ENCODE results near the gene TFRC. TPM values are rescaled to one million over a fixed set of nuclear protein-coding genes. Genes with fewer than 3 reads are reported as not detected.
"Not testable (repeated sequence)": the region's sequence is repeated elsewhere in the genome, so short reads cannot be mapped to it uniquely, and the experiment has no call there.

The TFRC gene
- total and polyA plus RNA-seq, 7 donors: 36.2 to 208 (median 64.9) TPM

DNA sequence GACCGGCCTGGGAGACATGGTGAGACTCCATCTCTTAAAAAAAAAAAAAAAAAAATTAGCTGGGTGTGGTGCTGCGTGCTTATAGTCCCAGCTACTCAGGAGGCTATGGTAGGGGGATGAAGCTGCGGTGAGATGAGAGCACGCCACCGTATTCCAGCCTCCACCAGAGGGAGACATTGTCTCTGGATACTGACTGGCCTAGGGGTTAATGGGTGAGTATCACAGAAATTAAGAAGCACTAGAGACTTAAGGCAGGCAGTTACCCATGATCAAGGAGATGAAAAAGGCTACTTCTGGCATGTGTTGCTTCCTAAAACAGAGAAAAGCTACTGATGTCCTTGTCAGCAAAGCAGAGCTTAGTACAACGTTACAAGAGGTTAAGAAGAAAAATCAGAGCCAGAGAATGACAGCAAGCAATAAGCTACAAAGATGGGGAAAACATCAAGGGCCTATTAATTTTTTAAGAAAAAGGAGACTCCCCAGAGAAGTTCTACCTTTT is 8.6 kb downstream of the TFRC start:
- H3K4me1 ChIP-seq: peaks cover 5% of the 10 kb centered on the region
- ATAC-seq (peak; percentile 88 to 96 (median 94)), DNase-seq (no peak)
- WGBS, 3 donors: 20 to 33% (median 28%) methylated on average over 6 of the region's 6 CpGs
- H3K27me3 ChIP-seq (ENCODE audit: insufficient read depth in 3 of 3, low read length in 2 of 3): no peaks in the 10 kb centered on the region
- no peaks in the 10 kb centered on the region for H3K9me3 ChIP-seq
- H3K27ac ChIP-seq: no peak overlapping the region
- H3K4me3 ChIP-seq: no peak overlapping the region
- TF ChIP-seq, protein P1, sequence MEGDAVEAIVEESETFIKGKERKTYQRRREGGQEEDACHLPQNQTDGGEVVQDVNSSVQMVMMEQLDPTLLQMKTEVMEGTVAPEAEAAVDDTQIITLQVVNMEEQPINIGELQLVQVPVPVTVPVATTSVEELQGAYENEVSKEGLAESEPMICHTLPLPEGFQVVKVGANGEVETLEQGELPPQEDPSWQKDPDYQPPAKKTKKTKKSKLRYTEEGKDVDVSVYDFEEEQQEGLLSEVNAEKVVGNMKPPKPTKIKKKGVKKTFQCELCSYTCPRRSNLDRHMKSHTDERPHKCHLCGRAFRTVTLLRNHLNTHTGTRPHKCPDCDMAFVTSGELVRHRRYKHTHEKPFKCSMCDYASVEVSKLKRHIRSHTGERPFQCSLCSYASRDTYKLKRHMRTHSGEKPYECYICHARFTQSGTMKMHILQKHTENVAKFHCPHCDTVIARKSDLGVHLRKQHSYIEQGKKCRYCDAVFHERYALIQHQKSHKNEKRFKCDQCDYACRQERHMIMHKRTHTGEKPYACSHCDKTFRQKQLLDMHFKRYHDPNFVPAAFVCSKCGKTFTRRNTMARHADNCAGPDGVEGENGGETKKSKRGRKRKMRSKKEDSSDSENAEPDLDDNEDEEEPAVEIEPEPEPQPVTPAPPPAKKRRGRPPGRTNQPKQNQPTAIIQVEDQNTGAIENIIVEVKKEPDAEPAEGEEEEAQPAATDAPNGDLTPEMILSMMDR (IDR thresholded peaks at IDR 0.05): peak; percentile 75
- intact Hi-C loops (cut with DNase I): loop anchor here (1.0 to 2.0 kb wide), 2 partner anchors 123 kb away; no protein-coding TSS in a partner anchor
- H3K36me3 ChIP-seq (ENCODE audit: insufficient read depth in 1 of 2, low read depth in 1 of 2): peaks cover 6 to 91% of the 10 kb centered on the region in 2 donors

DNA sequence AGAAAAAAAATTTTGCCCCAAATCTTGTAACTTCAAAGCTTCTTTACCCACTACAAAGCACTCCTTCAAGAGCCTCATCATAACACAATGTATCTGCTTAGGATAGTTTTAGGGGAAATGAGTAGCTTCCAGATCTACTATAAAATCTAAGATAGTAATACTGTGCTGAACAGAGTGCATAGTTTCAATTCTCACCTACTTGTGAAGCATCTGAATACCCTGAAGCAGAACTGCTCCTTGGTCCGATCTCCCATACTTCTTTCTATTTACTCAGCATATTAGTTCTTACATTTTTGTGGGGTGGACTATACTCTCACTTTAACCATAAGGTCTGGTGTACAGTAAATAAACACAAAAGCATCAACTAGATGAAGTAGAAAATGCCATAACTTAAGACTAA is 9.6 kb downstream of the TFRC start:
- Histone ChIP-seq H3K27ac (no peak overlapping the region), H3K4me1 (no peaks in the 10 kb centered on the region), H3K36me3 (ENCODE audit: insufficient read depth in 1 of 2, low read depth in 1 of 2) (peaks cover 10 to 98% of the 10 kb centered on the region in 2 donors), H3K27me3 (ENCODE audit: insufficient read depth in 3 of 3, low read length in 2 of 3) (no peaks in the 10 kb centered on the region), H3K4me3 (no peak overlapping the region), H3K9me3 (no peaks in the 10 kb centered on the region)
- intact Hi-C loops (cut with DNase I): loop anchor here in 1 of 2 donors (2.0 kb wide), 1 partner anchor 124 kb away; no protein-coding TSS in a partner anchor
- TF ChIP-seq, protein P1 (IDR thresholded peaks at IDR 0.05): no peak
- ATAC-seq: no peak
- 91 to 98% (median 93%) methylated on average over 1 of the region's 1 CpG for WGBS, 3 donors
- DNase-seq: no peak

DNA sequence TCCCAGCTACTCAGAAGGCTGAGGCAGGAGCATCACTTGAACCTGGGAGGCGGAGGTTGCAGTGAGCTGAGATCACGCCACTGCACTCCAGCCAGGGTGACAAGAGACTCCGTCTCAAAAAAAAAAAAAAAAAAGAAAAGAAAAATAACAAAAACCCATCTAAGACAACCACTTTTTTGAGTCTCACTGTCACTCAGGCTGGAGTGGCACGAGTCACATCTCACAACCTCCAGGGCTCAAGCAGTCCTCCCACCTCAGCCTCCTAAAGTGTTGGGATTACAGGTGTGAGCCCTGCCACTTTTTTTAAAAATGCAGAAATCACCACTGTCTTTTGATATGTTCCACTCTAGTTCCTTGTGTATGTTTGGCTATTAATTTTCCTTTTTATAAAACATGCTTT is 13.1 kb downstream of the TFRC start:
- not testable (repeated sequence) for H3K27ac ChIP-seq; H3K4me1 ChIP-seq; DNase-seq; H3K27me3 ChIP-seq (ENCODE audit: insufficient read depth in 3 of 3, low read length in 2 of 3); ATAC-seq; H3K9me3 ChIP-seq; H3K4me3 ChIP-seq
- 92 to 97% (median 92%) methylated on average over 4 of the region's 4 CpGs for WGBS, 3 donors
- peaks cover 18 to 100% of the 10 kb centered on the region in 2 donors for H3K36me3 ChIP-seq (ENCODE audit: insufficient read depth in 1 of 2, low read depth in 1 of 2)
- intact Hi-C loops (cut with DNase I): loop anchor here in 1 of 2 donors (10.0 kb wide), 1 partner anchor 394 kb away; no protein-coding TSS in a partner anchor

DNA sequence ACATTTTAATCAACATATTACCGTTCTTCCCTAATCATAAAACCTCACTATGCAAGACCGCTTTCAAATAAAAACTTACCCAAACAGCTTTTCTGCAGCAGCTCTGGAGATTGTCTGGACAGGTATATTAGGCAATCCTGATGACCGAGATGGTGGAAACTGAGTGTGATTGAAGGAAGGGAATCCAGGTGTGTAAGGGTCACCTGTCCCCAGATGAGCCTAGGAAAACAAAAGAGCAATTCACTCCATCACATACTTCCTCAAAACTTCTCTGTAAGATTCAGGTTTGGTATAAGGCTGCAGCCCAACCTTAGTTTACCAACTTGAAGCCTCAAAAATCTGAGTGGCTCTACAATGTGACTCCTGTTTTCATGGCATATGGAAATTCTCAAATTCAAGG is 14.5 kb downstream of the TFRC start:
- 90 to 95% (median 93%) methylated on average over 3 of the region's 3 CpGs for WGBS, 3 donors
- no peak for ATAC-seq

DNA sequence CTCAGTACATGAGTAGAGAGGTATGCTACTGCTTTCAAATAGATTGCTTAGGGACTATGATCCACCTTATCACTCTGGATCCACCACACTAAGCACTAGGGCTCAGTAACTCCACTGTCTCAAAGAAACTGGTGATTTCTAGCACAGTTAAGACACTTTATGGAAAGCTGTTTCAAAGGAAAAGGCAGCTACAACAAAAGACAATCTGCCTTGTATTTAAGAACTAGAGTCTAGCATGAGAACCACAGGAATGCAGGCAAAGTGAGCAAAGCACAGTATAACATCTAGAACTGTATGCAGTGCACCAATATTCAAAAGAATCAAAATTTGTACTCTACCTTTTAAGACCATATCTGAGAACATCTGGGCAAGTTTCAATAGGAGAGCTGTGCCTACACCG is 17.9 kb downstream of the TFRC start:
- no peaks in the 10 kb centered on the region for H3K9me3 ChIP-seq
- 97 to 100% (median 97%) methylated on average over 1 of the region's 1 CpG for WGBS, 3 donors
- DNase-seq (no peak), ATAC-seq (no peak)
- no peaks in the 10 kb centered on the region for H3K4me1 ChIP-seq
- peaks cover 17 to 100% of the 10 kb centered on the region in 2 donors for H3K36me3 ChIP-seq (ENCODE audit: insufficient read depth in 1 of 2, low read depth in 1 of 2)
- no peak overlapping the region for H3K4me3 ChIP-seq
- no peaks in the 10 kb centered on the region for H3K27me3 ChIP-seq (ENCODE audit: insufficient read depth in 3 of 3, low read length in 2 of 3)
- no peak overlapping the region for H3K27ac ChIP-seq
- TF ChIP-seq, protein P1 (IDR thresholded peaks at IDR 0.05): no peak
- intact Hi-C loops (cut with DNase I): loop anchor here in 1 of 2 donors (5.0 to 10.0 kb wide), 2 partner anchors 338 to 389 kb away; no protein-coding TSS in a partner anchor

More for the DNA sequence above, 14.5 kb downstream of the TFRC start:
- Histone ChIP-seq H3K4me3 (no peak overlapping the region), H3K27ac (no peak overlapping the region), H3K36me3 (ENCODE audit: insufficient read depth in 1 of 2, low read depth in 1 of 2) (peaks cover 18 to 100% of the 10 kb centered on the region in 2 donors), H3K4me1 (no peaks in the 10 kb centered on the region), H3K27me3 (ENCODE audit: insufficient read depth in 3 of 3, low read length in 2 of 3) (no peaks in the 10 kb centered on the region), H3K9me3 (no peaks in the 10 kb centered on the region)
- DNase-seq: no peak
- intact Hi-C loops (cut with DNase I): loop anchor here in 1 of 2 donors (10.0 kb wide), 1 partner anchor 393 kb away; no protein-coding TSS in a partner anchor
- TF ChIP-seq, protein P1 (IDR thresholded peaks at IDR 0.05): no peak

All from psoas muscle (tissue), 8 donors.